ENCODE measurements around the gene PTPRN2. TPM values are rescaled to one million over a fixed set of nuclear protein-coding genes. Genes with fewer than 3 reads are reported as not detected.
"Not testable (repeated sequence)": the region's sequence is repeated elsewhere in the genome, so short reads cannot be mapped to it uniquely, and the experiment has no call there.

PTPRN2 gene
- total RNA-seq, 2 donors from 2014 or later: 26.1 to 55.5 TPM

DNA sequence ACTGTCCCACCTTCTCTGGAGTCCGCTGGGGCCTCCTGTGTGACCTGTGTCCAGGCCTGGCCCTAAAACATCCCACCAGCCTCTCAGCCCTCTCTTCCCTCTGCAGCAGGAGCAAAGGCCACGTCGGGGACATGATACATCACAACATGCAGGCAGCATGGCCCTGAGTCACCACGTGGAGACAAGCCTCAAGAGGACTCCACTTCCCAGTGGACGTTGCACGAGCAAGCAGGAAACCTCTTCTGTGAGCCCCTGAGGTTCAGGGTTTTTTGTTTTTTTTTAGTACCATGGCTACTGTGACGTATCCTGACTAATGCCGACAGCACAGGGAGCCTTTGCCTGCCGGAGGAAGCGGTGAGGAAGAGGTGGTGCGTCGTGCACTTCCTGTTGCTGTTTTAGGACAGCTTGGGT is 1084.9 kb downstream of the PTPRN2 start:
- H3K4me3 ChIP-seq: no peak overlapping the region
- no peak for DNase-seq (ENCODE audit: low spot score)

DNA sequence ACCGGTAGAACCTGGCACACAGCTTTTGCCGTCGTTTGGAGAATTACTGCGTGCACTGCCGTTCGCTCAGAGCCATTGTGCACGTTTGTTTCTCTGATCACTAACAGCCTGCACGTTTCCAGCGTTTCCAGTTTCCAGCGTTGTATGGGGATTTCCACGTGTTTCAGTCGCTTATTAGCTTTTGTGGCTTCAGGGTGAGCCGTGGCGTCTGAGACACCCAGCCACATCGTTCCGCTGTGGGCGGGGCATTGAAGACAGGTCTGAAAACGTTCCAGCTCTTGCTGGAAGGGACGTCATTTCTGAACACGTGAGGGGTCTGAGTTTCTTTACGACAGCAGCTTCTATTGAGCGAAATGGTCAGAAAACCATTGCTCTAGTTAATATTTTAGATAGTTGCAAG is 1086.0 kb downstream of the PTPRN2 start:
- Histone ChIP-seq H3K27me3 (replicated peaks; ENCODE audit: insufficient read depth) (peaks cover 2% of the 10 kb centered on the region), H3K4me3 (no peak overlapping the region), H3K9me3 (no peaks in the 10 kb centered on the region), H3K4me1 (replicated peaks) (no peaks in the 10 kb centered on the region), H3K27ac (no peak overlapping the region), H3K36me3 (no peaks in the 10 kb centered on the region)
- no peak for TF ChIP-seq POLR2AphosphoS5 (IDR thresholded peaks at IDR 0.05)
- TF ChIP-seq, protein P1, sequence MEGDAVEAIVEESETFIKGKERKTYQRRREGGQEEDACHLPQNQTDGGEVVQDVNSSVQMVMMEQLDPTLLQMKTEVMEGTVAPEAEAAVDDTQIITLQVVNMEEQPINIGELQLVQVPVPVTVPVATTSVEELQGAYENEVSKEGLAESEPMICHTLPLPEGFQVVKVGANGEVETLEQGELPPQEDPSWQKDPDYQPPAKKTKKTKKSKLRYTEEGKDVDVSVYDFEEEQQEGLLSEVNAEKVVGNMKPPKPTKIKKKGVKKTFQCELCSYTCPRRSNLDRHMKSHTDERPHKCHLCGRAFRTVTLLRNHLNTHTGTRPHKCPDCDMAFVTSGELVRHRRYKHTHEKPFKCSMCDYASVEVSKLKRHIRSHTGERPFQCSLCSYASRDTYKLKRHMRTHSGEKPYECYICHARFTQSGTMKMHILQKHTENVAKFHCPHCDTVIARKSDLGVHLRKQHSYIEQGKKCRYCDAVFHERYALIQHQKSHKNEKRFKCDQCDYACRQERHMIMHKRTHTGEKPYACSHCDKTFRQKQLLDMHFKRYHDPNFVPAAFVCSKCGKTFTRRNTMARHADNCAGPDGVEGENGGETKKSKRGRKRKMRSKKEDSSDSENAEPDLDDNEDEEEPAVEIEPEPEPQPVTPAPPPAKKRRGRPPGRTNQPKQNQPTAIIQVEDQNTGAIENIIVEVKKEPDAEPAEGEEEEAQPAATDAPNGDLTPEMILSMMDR (IDR thresholded peaks at IDR 0.05): no peak
- TF ChIP-seq POLR2A (IDR thresholded peaks at IDR 0.05): no peak
- WGBS: 68% methylated on average over 22 of the region's 22 CpGs
- intact Hi-C loops (cut with DNase I): no loop called here
- no peak for DNase-seq (ENCODE audit: low spot score)

More for the DNA sequence above, 1084.9 kb downstream of the PTPRN2 start:
- intact Hi-C loops (cut with DNase I): no loop called here
- H3K27me3 ChIP-seq (replicated peaks; ENCODE audit: insufficient read depth): peaks cover 2% of the 10 kb centered on the region
- no peaks in the 10 kb centered on the region for H3K4me1 ChIP-seq (replicated peaks)
- H3K9me3 ChIP-seq: no peaks in the 10 kb centered on the region
- no peaks in the 10 kb centered on the region for H3K36me3 ChIP-seq
- no peak overlapping the region for H3K27ac ChIP-seq
- TF ChIP-seq POLR2AphosphoS5 (IDR thresholded peaks at IDR 0.05): no peak
- TF ChIP-seq, protein P1 (IDR thresholded peaks at IDR 0.05): no peak
- no peak for TF ChIP-seq POLR2A (IDR thresholded peaks at IDR 0.05)
- WGBS: 65% methylated on average over 12 of the region's 12 CpGs

DNA sequence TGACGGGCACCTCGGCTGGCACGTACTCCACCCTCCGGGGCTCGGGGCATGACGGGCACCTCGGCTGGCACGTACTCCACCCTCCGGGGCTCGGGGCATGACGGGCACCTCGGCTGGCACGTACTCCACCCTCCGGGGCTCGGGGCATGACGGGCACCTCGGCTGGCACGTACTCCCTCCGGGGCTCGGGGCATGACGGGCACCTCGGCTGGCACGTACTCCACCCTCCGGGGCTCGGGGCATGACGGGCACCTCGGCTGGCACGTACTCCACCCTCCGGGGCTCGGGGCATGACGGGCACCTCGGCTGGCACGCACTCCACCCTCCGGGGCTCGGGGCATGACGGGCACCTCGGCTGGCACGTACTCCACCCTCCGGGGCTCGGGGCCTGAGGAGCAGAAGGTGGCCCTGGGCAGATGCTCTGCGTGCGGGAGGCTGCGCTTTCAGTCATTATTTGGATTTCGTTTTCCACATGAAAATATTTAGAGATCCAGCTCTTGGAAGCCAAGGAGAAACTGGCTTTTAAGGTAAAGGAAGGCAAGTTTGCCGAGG is 1086.6 kb downstream of the PTPRN2 start:
- H3K27ac ChIP-seq; H3K27me3 ChIP-seq (replicated peaks; ENCODE audit: insufficient read depth); H3K4me1 ChIP-seq (replicated peaks); DNase-seq (ENCODE audit: low spot score); H3K9me3 ChIP-seq; H3K4me3 ChIP-seq; H3K36me3 ChIP-seq; intact Hi-C loops (cut with DNase I): not testable (repeated sequence)
- 94% methylated on average over 18 of the region's 45 CpGs for WGBS

DNA sequence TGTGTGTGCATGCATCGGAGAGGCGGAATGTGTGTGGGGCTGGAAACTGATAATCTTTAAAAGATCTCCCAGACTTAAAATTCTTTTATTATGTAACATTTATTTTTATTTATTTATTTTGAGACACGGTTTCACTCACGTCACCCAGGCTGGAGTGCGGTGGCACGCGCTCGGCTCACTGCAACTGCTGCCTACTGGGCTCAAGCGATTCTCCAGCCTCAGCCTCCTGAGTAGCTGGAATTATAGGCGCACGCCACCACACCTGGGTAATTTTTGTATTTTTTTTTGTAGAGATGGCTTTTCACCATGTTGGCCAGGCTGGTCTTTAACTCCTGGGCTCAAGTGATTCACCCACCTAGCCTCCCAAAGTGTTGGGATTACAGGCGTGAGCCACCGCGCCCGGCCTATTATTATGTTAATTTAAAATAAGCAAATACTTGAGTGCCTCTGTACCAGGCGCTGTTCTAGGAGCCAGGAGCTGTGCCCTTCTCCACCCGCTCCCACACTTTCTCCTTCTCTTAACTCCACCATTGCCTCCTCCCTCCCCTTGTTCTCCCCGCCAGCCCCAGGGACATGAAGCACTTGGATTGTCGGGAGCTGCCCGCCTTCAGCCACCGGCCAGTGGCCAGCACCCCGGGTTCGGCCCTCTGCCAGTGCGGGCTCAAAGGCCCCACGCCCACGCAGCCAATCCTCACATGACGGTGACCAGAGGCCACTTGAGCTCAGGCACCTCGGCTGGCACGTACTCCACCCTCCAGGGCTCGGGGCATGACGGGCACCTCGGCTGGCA is 1087.3 kb downstream of the PTPRN2 start:
- TF ChIP-seq POLR2A (IDR thresholded peaks at IDR 0.05) (no peak), POLR2AphosphoS5 (IDR thresholded peaks at IDR 0.05) (no peak)
- TF ChIP-seq, protein P1 (IDR thresholded peaks at IDR 0.05): no peak
- H3K36me3 ChIP-seq: no peaks in the 10 kb centered on the region
- DNase-seq (ENCODE audit: low spot score): no peak
- peaks cover 2% of the 10 kb centered on the region for H3K27me3 ChIP-seq (replicated peaks; ENCODE audit: insufficient read depth)
- no peak overlapping the region for H3K27ac ChIP-seq
- WGBS: 87% methylated on average over 32 of the region's 32 CpGs
- intact Hi-C loops (cut with DNase I): no loop called here
- H3K9me3 ChIP-seq: no peaks in the 10 kb centered on the region
- H3K4me1 ChIP-seq (replicated peaks): no peaks in the 10 kb centered on the region
- no peak overlapping the region for H3K4me3 ChIP-seq

DNA sequence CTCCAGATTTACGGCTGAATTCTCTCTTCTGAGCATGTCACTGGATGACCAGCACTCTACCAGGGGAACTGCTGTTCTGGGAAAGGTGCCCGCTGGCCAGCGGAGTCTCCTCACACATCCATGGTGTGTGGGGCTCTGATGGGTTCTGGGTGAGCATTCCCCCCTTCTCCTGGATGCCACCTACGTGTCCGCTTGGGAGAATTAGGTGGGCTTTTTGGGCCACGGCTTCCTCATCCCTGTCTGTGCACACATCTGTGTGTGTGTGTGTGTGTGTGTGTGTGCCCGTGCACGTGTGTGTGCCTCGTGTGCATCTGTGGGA is 1087.8 kb downstream of the PTPRN2 start:
- 90% methylated on average over 9 of the region's 9 CpGs for WGBS
- Histone ChIP-seq H3K4me3 (no peak overlapping the region), H3K36me3 (no peaks in the 10 kb centered on the region), H3K9me3 (no peaks in the 10 kb centered on the region), H3K4me1 (replicated peaks) (no peaks in the 10 kb centered on the region), H3K27me3 (replicated peaks; ENCODE audit: insufficient read depth) (no peaks in the 10 kb centered on the region), H3K27ac (no peak overlapping the region)
- intact Hi-C loops (cut with DNase I): no loop called here
- no peak for DNase-seq (ENCODE audit: low spot score)
- no peak for TF ChIP-seq POLR2AphosphoS5 (IDR thresholded peaks at IDR 0.05)
